Endothelial cell of hepatic sinusoid (primary cell): Measurements from ENCODE around the gene PADI1.

Experiments
- in situ Hi-C: cut with HindIII; loops from 2 replicates; pipeline ENCODE4 v1.10.0; 2017; ENCODE audit warnings: low sequenced_read_pairs

The PADI1 gene

GRCh38 chr1:17292299-17293160 lies 87.6 kb downstream of the PADI1 start:
- in situ Hi-C loops: no loop called here

- in situ Hi-C loops: no loop called here
Measured at GRCh38 chr1:17293681-17294425, 88.9 kb downstream of the PADI1 start.

DNA sequence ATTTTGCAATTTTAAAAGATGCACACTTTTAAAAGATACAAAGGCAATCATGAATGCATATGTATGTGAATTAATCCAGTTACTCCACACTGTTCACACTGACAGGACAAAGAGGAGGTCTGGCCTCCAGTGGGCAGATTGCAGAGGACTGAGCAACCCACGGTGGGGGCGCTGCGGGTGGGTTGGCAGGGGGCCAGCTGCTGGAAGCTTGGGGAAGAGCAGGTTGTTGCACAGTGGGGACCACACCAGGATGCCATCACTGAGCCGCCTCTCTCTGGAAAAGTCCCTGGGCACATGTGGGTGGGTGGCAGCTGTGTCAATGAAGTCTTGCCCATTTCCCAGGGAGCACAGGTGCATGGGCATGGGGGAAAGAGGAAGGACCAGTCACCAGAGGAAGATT lies 90.4 kb downstream of the PADI1 start:
- in situ Hi-C loops: no loop called here
